Neutrophil (primary cell): ENCODE measurements around the gene KDM1B.

Experiments used
- H3K27ac ChIP-seq: fragments of 200-600 bp; sonication (generic); 2 replicates; pipeline ENCODE4 v1.5.1; 2016; ENCODE audit warnings: mild to moderate bottlenecking, moderate library complexity
- H3K27me3 ChIP-seq: fragments of 200-600 bp; sonication (generic); 2 replicates; pipeline ENCODE4 v1.6.0; 2016; ENCODE audit warnings: mild to moderate bottlenecking
- H3K36me3 ChIP-seq: fragments of 200-600 bp; sonication (generic); 2 replicates; pipeline ENCODE4 v1.5.1; 2017
- H3K4me1 ChIP-seq, 2 experiments: fragments of 200-600 bp in 1 of 2; sonication (generic) in 1 of 2; 1 replicate in 1 of 2; 2 replicates in 1 of 2; pipeline versions ENCODE4 v1.5.1 to v1.6.1; 2013 to 2016; ENCODE audit warnings: low read depth in 1 of 2, low read length in 1 of 2, mild to moderate bottlenecking in 1 of 2, moderate library complexity in 1 of 2; ENCODE audit not compliant: control insufficient read depth in 1 of 2, insufficient read depth in 1 of 2
- H3K4me3 ChIP-seq, 2 experiments: fragments of 200-600 bp in 1 of 2; sonication (generic) in 1 of 2; 1 replicate in 1 of 2; 2 replicates in 1 of 2; pipeline ENCODE4 v1.5.1; 2013 to 2016; ENCODE audit warnings: low read depth in 1 of 2, low read length in 1 of 2, mild to moderate bottlenecking in 1 of 2, moderate library complexity in 1 of 2
- H3K9me3 ChIP-seq: fragments of 200-600 bp; sonication (generic); 2 replicates; pipeline ENCODE4 v1.5.1; 2016
- CTCF ChIP-seq: fragments of 200-600 bp; sonication (generic); IDR thresholded peaks from 2 replicates; pipeline ENCODE4 v1.5.1; 2016; ENCODE audit warnings: antibody characterized with exemption

The KDM1B gene

GRCh38 chr6:18261877-18262276 is 106.7 kb downstream of the KDM1B start:
- Histone ChIP-seq H3K27ac (no peak overlapping the region), H3K9me3 (no peaks in the 10 kb centered on the region), H3K36me3 (peaks cover 6% of the 10 kb centered on the region), H3K4me1 (peaks cover 14 to 17% of the 10 kb centered on the region in 2 experiments), H3K27me3 (no peaks in the 10 kb centered on the region), H3K4me3 (no peak overlapping the region)
- no peak for TF ChIP-seq CTCF

GRCh38 chr6:18262702-18263417 is 107.6 kb downstream of the KDM1B start:
- H3K27ac ChIP-seq, result peak overlapping the region; percentile 92
- H3K4me1 ChIP-seq, result peaks cover 14 to 17% of the 10 kb centered on the region in 2 experiments

GRCh38 chr6:18263418-18264218 is 108.4 kb downstream of the KDM1B start:
- Histone ChIP-seq H3K4me3 (peak overlapping the region; percentile 84 to 85), H3K27me3 (peaks cover 16% of the 10 kb centered on the region), H3K4me1 (peaks cover 14 to 17% of the 10 kb centered on the region in 2 experiments), H3K36me3 (no peaks in the 10 kb centered on the region), H3K9me3 (no peaks in the 10 kb centered on the region), H3K27ac (peak overlapping the region; percentile 92)
- TF ChIP-seq CTCF, result no peak

More at GRCh38 chr6:18262702-18263417, 107.6 kb downstream of the KDM1B start:
- no peak for TF ChIP-seq CTCF
- H3K36me3 ChIP-seq, result no peaks in the 10 kb centered on the region
- peak overlapping the region; percentile 84 to 85 for H3K4me3 ChIP-seq
- H3K27me3 ChIP-seq, result peaks cover 8% of the 10 kb centered on the region
- H3K9me3 ChIP-seq, result no peaks in the 10 kb centered on the region

DNA sequence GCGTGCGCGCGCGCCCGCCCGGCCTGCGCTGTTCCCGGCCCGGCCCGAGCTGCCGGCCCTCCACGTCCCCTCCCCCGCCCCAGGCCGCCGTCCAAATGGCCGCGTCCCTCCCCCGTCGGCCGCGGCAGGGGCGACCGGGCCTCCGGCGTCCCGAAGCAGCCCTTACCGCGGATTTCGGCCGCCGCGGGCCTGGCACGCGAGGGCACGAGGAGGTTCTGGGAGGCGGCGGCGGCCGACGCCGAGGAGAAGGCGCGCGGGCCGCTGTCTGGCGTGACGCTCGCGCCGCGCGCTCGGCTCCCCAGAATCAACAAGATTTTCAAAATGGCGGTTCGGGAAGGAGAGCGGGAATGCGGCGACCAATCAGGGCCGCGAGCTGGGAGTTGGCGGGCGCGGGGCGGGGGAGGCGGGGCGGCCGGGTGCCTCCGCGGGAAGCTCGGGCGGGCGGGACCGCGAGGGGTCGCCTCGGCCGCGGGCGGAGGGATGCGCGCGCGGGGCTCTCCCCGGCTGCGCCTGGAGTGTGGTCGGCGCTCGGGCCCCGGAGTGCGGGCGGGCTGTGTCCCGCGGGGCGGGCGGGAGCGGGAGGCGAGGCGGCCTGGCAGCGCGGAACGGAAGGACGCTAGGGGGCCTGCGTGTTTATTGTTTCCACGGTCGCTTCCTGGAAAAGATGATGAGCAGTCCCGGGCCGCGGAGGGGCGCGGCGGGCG is 109.1 kb downstream of the KDM1B start, which contains the start of gene DEK:
DEK (minus strand) TSS at position 312 of the 704 bp plus-strand sequence. CDS start 543 bp downstream, outside the sequence.
- Histone ChIP-seq H3K27ac (peak within 1 kb of the TSS; percentile 92), H3K9me3 (no peaks in the 10 kb centered on the region), H3K4me3 (peak within 1 kb of the TSS; percentile 84 to 85), H3K36me3 (no peaks in the 10 kb centered on the region), H3K4me1 (peaks cover 14 to 17% of the 10 kb centered on the region in 2 experiments), H3K27me3 (peaks cover 23% of the 10 kb centered on the region)
- peak; percentile 48 for TF ChIP-seq CTCF

- peaks cover 29% of the 10 kb centered on the region for H3K27me3 ChIP-seq
- H3K4me1 ChIP-seq, result peaks cover 14 to 17% of the 10 kb centered on the region in 2 experiments
- H3K9me3 ChIP-seq, result no peaks in the 10 kb centered on the region
- H3K36me3 ChIP-seq, result no peaks in the 10 kb centered on the region
- no peak for TF ChIP-seq CTCF
- peak overlapping the region; percentile 84 to 85 for H3K4me3 ChIP-seq
- H3K27ac ChIP-seq, result peak overlapping the region; percentile 92
These were observed 109.7 kb downstream of the KDM1B start for GRCh38 chr6:18264923-18265377.
